ENCODE measurements around the gene LIMS2. TPM values are rescaled to one million over a fixed set of nuclear protein-coding genes. Genes with fewer than 3 reads are reported as not detected.

LIMS2 gene
- total RNA-seq, 1 experiment from 2014 or later: 0.53 TPM

DNA sequence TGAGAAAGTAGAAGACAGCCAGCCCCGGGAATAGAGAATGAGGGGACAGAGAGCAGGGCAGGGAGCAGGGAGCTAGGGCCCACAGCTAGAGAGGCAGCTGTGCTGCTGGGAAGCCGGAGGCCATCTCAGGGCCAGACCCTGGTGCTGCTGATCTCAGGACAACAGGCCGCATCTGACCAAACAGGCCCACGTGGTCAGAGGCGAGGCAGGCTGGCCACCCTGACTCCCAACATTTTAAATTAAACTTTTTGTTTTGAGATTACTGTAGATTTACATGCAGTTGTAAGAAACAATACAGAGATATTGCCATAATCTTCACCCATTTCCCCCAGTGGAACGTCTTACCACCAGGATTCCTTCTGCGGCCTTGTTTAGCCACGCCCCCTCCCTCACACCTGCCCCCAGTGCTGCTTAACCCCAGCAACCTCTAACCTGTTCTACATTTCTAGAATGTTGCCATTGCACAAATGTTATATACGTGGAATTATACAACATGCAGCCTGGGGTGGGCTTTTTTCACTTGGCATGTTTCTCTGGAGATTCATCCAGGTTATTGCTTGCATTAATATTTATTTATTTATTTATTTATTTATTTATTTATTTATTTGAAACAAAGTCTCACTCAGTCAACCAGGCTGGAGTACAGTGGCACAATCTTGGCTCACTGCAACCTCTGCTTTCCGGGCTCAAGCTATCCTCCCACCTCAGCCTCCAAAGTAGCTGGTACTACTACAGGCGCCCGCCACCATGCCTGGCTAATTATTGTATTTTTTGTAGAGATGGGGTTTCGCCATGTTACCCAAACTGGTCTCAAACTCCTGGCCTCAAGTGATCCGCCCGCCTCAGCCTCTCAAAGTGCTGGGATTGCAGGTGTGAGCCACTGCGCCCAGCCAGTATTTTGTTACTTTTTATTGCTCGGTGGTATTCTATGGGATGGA, 78.0 kb downstream of the LIMS2 start:
- Histone ChIP-seq H3K4me3 (no peak overlapping the region), H3K27me3 (no peaks in the 10 kb centered on the region), H3K9me3 (peaks cover 7% of the 10 kb centered on the region), H3K36me3 (no peaks in the 10 kb centered on the region)
- DNase-seq: no peak

DNA sequence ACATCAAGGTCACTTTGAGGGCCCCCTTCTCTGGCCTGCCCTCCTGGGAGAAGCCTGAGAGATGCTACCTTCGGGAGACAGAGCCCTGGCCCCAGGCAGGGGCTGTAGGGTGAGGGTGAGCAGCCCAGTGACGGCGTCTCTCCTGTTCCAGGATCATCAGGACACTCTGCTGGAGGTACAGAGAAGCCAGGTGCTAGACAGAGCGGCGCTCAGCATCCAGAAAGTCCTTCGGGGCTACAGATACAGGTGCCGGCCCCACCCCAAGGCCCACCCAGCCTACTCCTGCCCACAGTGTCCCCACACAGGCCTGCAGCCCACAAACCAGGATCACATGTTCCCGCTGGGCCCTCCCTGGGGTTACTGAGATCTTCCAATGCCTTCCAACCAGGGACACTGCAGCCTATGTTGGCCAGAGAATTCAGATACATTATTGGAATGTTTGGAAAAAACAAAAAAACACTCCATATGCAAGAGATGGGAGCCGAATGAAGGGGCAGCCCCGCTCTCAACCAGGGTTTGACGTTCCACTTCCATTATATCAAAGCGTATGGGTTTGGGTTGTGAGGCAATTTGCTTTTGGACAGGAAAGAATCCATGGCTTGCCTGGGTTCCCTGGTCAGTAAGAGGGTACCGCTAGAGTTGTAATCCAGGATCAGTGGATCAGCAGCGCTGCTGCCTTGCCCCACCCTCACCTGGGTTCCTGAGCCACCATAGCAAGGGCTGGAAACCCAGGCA, 78.9 kb downstream of the LIMS2 start:
- DNase-seq: no peak
- no peak overlapping the region for H3K4me3 ChIP-seq
- H3K9me3 ChIP-seq: peaks cover 7% of the 10 kb centered on the region
- no peaks in the 10 kb centered on the region for H3K27me3 ChIP-seq
- H3K36me3 ChIP-seq: no peaks in the 10 kb centered on the region

DNA sequence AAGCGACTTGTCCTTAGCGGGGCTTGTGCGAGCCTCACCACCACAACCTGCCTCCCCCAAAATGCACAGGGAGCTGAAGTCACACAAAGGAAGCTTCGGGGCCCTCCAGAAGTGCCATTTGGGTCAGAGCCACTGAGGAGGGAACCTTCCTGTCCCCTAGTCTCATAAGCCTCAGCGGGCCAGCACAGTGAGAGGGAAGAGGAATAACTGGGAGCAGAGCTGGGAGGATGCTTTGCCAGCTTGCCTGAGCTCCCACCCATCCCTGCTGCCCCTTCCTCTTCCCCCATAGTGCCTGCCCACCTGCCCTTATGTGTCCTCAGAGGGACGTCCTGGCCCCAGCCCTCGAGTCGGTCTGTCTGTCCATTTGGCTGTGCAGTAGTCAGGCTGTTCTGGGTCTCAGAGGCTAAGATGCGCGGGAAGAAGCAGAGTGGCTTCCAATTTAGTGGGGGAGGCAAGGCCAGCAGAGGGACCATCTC, 81.2 kb downstream of the LIMS2 start:
- H3K36me3 ChIP-seq: no peaks in the 10 kb centered on the region
- H3K27me3 ChIP-seq: no peaks in the 10 kb centered on the region
- no peak for DNase-seq
- H3K4me3 ChIP-seq: no peak overlapping the region
- peaks cover 3% of the 10 kb centered on the region for H3K9me3 ChIP-seq

DNA sequence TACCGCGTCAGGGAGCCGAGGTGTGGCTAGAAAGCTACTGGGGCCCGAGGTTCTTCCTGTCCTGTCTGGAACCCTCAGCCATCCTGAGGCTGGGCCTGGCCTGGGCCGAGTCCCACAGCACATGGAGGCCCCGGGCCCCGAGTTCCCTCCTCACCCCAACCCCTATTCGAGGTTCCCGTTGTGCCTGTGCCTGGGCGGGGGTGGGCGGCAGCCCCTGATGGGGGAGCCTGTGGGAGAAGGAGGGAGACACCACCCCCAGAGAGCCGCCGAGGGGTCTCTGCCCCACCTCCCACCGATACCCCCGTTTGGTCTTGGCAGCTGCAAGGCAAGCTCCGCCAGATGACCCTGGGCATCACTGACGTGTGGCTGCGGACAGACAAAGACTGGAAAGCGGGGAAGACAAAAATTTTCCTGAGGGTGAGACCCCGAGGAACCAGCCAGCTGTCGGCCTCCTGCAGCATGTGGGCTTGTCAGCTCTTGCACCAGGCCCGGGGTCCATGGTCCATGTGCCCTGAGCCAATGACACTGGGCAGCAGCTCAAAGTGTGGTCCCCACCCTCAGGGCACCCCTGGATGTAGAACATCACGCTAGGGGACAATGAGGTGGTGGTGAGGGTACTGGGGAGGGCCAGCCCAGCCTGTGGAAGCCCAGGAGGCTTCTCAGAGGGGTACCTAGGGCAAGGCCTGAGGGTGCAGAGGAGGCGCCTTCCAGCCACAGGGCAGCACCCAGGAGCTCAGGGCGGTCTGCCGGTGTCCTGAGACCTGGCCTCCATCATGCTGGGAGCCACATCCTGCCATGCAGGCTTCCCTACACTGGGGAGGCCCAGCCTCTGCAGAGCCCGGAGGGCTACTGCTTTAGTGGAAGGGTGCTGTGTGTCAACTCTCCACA, 81.9 kb downstream of the LIMS2 start:
- peaks cover 2% of the 10 kb centered on the region for H3K9me3 ChIP-seq
- no peaks in the 10 kb centered on the region for H3K36me3 ChIP-seq
- DNase-seq: no peak
- H3K4me3 ChIP-seq: no peak overlapping the region
- no peaks in the 10 kb centered on the region for H3K27me3 ChIP-seq

DNA sequence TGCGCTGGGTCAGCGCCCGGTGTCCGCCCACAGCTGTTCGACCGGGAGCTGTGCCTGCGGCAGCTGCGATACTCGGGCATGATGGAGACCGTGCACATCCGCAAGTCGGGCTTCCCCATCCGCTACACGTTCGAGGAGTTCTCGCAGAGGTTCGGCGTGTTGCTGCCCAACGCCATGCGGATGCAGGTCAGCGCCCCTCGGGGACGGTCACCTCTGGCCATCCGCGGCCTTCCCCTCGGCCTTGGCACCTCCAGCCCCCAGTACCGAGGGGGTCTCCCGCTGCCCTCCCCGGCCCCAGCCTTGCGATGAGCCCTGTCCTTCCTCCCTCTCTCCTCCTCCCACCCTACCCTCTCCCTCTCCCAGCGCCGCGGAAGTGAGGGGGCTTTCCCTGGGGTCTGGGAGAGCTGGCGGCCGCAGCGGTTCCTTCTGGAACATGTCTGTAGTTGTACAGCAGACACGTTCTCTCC, 82.5 kb downstream of the LIMS2 start:
- H3K27me3 ChIP-seq: no peaks in the 10 kb centered on the region
- no peaks in the 10 kb centered on the region; the same call in none of the 2 replicates for H3K9me3 ChIP-seq
- H3K4me3 ChIP-seq: no peak overlapping the region
- H3K36me3 ChIP-seq: no peaks in the 10 kb centered on the region
- DNase-seq: no peak

DNA sequence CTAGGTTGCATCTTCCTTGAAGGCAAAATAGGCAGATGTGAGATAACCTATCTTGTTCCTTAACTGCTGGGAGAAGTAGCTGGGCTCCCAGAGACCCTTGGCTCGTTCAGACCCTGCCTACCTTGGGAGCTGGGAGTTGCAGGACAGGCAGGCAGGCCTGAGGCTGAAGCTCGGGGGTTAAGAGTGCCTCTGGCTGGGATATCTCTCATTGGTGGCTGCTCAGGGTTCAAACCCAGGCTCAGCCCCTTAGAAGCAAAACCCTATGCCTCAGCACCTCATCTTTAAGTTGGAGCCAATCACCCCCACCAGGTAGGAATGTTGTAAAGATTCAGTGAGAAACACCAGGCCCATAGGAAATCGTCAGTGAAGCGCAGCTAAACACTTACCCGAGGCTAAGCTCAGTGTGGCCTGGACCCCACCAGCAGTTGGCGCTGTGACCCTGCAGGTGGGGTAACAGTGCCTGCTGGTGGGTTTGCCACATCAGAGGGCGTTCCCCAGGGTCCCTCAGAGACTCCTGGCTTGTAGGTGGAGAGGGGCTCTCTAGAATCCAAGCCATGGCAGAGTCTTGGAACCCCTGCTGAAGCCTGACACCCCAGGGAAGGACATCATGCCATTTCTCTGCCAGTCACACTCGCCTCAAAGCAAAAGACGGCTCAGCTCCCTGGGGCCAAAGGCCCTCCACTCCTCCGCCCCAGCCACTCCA, 84.0 kb downstream of the LIMS2 start:
- peak; percentile 62 for DNase-seq
- Histone ChIP-seq H3K4me3 (no peak overlapping the region), H3K27me3 (no peaks in the 10 kb centered on the region), H3K9me3 (no peaks in the 10 kb centered on the region; the same call in none of the 2 replicates), H3K36me3 (no peaks in the 10 kb centered on the region)

DNA sequence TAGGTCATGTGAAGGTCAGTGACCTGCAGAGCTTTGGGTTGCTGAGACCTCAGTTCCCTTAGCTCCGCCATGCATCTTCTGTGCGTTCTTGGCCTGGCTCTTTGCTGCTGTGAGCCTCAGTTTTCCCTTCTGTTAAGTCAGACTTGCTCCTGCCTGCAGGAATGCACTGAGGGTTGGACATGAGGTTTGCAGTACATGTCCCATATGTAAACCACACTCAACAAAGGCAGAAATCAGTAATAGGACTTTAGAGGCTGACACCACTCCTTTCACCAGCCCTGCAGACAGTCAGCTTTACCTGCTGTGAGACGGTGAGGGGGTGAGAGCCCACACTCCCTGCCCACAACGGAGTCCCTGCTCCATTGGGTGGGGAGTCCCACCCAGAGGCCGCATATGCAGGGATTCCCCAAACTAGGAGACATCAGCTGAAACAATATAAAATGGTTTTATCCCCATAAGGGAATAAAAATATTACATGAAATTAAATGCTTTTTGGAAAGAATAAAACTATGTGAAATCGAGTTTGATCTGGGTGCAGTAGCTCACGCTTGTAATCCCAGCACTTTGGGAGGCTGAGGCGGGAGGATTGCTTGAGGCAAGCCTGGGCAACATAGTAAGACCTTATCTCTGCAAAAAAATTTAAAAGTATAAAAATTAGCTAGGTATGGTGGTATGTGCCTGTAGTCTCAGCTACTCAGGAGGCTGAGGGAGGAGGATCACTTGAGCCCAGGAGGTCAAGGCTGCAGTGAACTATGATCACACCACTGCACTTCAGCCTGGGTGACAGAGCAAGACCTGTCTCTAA, 84.7 kb downstream of the LIMS2 start:
- H3K4me3 ChIP-seq: no peak overlapping the region
- DNase-seq: no peak
- H3K9me3 ChIP-seq: no peaks in the 10 kb centered on the region; the same call in 1 of the 2 replicates
- no peaks in the 10 kb centered on the region for H3K27me3 ChIP-seq
- no peaks in the 10 kb centered on the region for H3K36me3 ChIP-seq

DNA sequence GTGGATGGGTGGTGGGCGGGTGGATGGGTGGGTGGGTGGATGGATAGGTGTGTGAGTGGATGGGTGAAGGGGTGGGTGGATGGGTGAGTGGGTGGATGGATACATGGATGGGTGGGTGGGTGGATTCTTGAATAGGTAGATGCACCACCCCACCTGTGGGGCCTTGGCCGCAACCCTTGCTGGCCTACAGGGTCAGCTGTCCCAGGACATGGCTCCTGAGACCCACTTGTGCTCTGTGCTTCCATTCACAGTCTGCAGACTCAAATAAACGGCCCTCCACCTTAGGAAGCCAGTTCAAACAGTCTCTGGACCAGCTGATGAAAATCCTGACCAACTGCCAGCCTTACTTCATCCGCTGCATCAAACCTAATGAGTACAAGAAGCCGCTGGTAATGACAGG, 85.5 kb downstream of the LIMS2 start:
- no peak overlapping the region for H3K4me3 ChIP-seq
- no peaks in the 10 kb centered on the region for H3K9me3 ChIP-seq
- no peaks in the 10 kb centered on the region for H3K36me3 ChIP-seq
- no peaks in the 10 kb centered on the region for H3K27me3 ChIP-seq
- DNase-seq: no peak

DNA sequence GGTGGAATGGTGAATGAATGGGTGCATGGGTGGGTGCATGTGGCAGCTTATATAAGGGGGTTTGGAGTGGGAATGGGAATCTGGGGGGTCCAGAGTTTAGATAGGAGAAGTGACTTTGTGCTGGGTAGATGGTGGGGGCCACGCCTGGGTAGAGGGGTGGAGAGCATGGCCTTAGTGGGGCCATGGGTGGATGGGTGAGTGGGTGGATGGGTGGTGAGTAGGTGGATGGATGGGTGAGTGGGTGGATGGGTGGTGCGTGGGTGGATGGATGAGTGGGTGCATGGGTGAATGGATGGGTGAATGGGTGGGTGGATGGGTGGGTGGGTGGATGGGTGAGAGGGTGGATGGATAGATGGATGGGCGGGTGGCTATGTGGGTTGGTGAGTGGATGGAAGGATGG, 86.0 kb downstream of the LIMS2 start:
- no peaks in the 10 kb centered on the region for H3K9me3 ChIP-seq

More for the DNA sequence above, 86.0 kb downstream of the LIMS2 start:
- DNase-seq: no peak
- H3K36me3 ChIP-seq: no peaks in the 10 kb centered on the region
- no peaks in the 10 kb centered on the region for H3K27me3 ChIP-seq
- H3K4me3 ChIP-seq: no peak overlapping the region

Other genes with a start within 250 kb of the LIMS2 start
- gene IWS1, start 149.0 kb downstream of the LIMS2 start, total RNA-seq (2014; rRNA removed; shearing (Covaris generic); ENCODE audit: low replicate concordance): 26.2 and 29.0 TPM in 2 replicates
- 0.89 TPM in 1 of 2 replicates, not detected in the other for gene MYO7B, start 139.8 kb downstream of the LIMS2 start, total RNA-seq (2014; rRNA removed; shearing (Covaris generic); ENCODE audit: low replicate concordance)
- not detected in 2 replicates for gene GPR17, start 29.4 kb downstream of the LIMS2 start, total RNA-seq (2014; rRNA removed; shearing (Covaris generic); ENCODE audit: low replicate concordance)
- gene SFT2D3, start 26.0 kb upstream of the LIMS2 start, total RNA-seq (2014; rRNA removed; shearing (Covaris generic); ENCODE audit: low replicate concordance): 8.7 and 9.2 TPM in 2 replicates
- 21.9 and 40.5 TPM in 2 replicates for gene WDR33, start 135.6 kb upstream of the LIMS2 start, total RNA-seq (2014; rRNA removed; shearing (Covaris generic); ENCODE audit: low replicate concordance)
- 33.7 and 39.4 TPM in 2 replicates for gene POLR2D, start 182.6 kb upstream of the LIMS2 start, total RNA-seq (2014; rRNA removed; shearing (Covaris generic); ENCODE audit: low replicate concordance)
- 12.9 and 17.2 TPM in 2 replicates for gene AMMECR1L, start 210.4 kb upstream of the LIMS2 start, total RNA-seq (2014; rRNA removed; shearing (Covaris generic); ENCODE audit: low replicate concordance)

Data from MG63 (cell line).